ENCODE data around the gene BEND7.
"Not testable (repeated sequence)": the region's sequence is repeated elsewhere in the genome, so short reads cannot be mapped to it uniquely, and the experiment has no call there.

Gene BEND7, protein sequence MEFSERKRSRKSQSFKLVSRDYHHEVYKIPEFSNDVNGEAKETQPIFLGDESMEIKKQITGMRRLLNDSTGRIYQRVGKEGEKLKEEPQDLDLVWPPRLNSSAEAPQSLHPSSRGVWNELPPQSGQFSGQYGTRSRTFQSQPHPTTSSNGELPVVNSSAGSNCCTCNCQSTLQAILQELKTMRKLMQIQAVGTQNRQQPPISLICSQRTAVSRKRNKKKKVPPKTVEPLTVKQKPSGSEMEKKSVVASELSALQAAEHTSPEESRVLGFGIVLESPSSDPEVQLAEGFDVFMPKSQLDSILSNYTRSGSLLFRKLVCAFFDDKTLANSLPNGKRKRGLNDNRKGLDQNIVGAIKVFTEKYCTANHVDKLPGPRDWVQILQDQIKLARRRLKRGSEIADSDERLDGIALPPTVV

DNA sequence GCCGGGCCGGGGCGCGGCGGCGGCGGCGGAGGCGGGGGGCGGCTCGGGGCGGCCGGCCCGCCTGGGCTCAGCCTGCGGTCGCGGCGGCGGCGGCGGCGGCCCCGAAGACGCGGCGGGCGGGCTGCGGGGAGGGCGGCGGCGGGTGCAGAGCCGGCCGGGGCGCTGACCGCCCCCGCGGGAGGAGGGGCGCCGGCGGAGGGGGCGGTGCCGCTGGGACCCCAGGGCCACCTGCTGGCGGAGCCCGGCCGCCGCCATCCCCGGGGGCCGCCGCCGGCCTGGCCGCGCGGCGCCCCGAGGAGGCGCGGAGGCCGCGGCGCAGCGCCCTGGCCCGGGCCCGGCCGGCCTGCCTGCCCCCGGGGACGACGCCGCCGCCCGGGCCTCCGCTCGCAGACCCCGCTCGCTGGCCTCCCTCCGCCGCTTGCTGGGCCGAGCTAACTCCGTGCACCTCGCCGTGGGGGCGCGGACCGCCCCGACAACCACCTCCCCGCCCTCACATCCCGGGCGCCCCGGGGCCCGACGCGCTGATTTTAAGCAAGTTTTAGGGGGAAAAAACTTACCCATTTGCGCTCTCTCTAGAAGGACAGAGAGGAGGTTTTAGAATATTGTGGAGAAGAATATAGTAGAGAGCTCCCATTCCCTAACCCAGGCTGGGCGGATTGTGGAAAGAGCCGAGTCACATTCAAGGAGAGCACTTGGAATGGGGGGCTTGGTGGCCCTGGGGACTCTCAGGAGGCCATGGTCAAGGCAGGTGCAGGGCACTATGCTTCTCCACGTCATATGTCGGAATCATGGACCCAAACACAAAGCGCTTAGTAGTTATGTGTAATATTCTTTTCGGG lies at the start of gene BEND7:
TSS of gene BEND7 (minus strand) at position 140 of the 839 bp plus-strand sequence. CDS start 481 bp downstream, outside the sequence.
- DNase-seq: no peak

DNA sequence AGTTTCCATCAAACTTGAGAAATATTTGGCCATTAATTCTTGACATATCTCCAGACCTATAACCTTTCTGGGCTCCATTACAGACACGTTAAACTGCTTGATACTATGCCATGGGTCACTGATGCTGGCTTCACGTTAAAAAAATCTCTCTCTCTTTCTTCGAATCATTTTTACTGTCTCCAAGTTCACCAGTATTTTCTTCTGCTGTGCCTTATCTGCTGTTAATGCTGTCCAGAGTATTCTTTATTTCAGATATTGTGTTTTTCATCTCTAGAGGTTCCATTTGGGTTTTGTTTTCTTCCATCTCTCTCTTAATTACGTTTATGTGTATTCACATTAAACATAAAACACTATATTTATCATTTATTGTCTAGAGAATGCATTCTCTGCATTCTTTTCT lies 45.1 kb upstream of the BEND7 start:
- no peak for DNase-seq

DNA sequence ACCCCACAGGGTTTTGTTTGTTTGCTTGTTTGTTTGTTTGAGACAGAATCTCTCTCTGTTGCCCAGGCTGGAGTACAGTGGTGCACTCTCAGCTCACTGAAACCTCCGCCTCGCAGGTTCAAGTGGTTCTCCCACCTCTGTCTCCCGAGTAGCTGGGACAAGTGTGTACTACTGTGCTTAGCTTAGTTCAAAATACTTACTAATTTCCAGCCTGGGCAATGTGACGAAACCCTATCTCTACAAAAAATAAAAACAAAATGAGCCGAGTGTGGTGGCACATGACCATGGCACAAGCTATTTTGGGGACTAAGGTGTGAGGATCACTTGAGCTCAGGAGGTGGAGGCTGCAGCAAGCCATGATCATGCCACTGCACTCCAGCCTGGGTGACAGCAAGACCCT lies 42.7 kb upstream of the BEND7 start:
- no peak for DNase-seq

DNA sequence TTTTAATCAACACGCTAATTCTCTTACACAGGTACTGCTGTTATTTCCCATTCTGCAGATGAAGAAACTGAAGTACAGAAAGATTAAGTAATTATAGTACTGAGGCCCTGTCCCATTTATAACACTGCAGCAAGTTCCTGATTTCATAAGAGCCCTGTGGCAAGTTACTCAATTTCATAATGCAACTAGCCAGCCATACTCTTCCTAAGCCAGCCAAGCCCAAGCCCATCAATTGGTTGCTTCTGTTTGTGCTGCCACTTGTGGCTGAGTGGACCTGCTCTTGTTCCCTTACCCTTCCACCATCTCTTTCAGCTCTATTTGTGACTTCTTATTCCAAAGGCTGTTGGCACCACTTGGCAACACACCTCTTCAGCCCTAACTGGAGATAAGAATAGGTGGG lies 38.2 kb upstream of the BEND7 start:
- no peak for DNase-seq

DNA sequence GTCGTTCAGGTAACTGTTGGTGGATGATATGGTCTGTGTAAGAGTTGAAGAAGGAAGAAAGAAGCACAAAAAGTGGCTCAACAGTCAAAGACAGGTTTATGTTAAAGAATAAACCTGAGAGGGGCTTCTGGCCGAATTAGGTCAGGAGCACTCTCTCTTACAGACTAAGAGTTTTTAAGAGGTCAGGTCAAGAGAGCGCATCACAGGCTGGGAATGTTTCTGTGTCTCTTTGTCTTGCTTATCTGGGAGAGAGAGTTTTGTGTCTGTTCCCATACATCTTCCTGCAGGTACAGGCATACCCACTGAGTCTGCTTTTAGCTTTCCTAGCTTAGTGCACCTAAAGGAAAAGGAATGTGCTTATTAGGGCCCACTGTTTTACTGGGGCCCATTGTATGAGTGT lies 35.8 kb upstream of the BEND7 start:
- no peak for DNase-seq

DNA sequence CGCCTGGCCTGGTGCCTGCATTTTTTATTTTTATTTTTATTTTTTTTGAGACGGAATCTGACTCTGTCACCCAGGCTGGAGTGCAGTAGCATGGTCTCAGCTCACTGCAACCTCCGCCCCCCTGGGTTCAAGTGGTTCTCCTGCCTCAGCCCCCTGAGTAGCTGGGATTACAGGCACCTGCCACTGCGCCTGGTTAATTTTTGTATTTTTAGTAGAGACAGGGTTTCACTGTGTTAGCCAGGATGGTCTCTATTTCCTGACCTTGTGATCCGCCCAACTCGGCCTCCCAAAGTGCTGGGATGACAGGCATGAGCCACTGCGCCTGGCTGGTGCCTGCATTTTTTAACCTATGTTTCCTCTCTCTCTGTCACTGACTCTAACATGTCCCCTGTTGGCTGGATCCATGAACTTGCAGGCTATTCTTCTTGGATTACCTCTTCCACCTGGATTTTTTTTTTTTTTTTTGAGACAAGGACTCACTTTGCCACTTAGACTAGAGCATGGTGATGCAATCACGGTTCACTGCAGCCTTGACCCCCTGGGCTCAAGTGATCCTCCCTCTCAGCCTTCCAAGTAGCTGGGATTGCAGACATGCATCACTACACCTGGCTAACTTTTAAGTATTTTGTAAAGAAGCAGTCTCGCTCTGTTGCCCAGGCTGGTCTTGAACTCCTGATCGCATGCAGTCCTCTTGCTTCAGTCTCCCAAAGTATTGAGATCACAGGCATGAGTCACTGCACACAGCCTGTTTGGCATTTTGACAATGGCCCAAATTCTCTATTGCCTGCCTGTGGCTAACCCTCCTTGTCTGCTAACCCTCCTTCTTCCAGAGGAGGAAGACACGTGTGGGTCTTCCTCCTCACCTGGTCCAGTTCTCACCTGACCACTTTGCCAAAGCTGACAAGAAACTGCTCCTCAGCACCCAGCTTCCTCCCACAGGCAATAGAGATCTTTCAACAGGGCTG lies 34.9 kb upstream of the BEND7 start:
- no peak for DNase-seq

DNA sequence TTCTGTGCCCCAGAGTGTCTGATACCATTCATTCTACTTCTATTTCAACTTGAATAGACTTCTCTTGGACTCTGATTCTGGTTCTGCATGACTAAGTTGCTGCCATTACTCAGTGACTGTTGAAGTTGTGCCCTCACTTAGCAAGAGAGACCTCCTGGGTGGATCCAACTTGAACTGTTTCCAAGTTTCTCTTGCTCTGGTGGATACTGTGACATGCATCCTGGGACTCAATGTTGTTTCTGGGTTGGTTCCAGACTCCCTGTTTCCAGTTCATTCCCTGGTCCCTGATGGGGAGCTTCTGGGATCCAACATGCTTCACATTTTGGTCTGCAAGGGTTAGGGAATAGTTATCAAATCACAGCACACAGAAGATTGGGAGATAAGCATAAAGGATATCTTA lies 31.8 kb upstream of the BEND7 start:
- no peak for DNase-seq

DNA sequence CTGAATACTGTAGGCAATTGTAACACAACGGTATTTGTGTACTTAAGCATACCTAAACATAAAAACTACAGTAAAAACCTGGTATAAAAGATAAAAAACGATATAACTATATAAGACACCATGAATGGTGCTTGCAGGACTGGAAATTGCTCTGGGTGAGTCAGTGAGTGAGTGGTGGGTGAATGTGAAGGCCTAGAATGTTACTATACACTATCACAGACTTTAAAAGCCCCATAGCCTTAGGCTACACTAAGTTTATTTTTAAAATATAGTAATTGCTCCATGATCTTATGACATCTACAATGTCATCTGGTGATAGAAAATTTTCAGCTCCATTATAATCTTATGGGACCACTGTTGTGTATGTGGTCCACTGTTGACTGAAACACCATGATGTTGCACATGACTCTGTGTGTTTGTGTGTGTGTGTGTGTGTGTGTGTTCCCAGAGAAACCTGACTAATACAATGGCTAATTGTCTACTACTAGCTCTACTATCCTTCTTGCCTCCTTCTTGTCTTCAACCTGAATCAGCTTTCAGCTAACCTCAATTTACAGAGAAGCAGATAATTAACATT lies 30.4 kb upstream of the BEND7 start:
- DNase-seq: no peak

DNA sequence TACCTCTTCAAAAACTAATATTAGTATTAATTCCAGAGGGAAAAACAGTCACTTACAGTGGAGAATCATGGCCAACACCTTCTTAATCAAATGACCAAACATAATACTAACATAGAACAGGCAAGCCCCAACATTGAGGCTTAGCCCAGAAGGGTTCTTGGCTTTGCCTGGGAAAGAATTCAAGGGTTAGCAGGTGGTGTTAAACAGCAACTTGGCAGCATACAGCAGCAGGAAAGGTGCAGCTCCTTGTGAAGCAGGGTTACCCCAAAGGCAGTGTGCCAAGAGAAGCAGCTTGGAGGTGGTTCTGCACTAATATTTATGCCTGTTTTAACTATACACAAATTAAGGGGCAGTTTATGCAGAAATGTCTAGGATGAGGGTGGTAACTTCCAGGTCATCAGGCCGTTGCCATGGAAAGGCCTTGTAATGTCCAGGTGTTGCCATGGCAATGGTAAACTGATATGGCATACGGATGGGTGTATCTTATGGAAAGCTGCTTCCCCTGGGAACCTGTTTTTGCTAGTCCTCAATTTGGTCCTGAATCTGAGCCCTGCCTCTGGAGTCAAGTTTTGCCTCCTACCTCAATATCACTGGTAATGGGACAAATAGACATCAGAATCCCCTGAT lies 27.2 kb upstream of the BEND7 start:
- no peak for DNase-seq

DNA sequence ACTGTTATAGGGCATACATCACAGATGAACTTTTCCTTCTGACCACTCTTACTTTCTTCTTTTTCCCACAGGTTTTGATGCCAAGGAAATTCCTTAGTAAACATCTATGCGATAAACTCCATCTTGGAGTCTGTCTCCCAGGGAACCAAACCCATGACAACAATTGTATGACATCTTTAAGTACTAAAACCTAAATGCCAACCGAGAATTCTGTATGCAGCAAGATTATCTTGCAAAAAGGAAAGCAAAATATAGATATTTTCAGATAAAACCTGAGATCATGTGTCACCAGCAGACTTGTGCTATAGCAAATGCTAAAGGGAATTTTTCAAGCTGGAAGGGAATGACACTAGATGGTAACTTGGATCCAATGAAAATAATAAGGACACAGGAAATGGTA lies 22.0 kb upstream of the BEND7 start:
- DNase-seq: no peak

DNA sequence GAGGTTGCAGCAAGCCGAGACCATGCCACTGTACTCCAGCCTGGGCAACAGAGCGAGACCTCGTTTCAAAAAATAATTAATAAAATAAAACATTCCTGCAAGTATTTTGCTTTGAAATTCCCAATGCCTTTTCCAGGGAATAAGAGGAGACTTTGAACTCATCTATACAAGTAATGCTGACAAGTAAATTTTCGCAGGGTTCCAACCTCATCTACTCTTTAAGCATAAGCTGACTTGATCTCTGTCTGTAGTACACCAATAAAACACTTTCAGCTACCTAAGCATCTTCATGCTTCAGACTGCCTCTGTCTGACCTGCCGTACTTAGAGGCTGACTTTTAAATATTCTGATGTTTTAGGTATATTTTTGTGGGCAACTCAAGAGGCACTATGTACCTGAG lies 13.7 kb upstream of the BEND7 start:
- DNase-seq: no peak

DNA sequence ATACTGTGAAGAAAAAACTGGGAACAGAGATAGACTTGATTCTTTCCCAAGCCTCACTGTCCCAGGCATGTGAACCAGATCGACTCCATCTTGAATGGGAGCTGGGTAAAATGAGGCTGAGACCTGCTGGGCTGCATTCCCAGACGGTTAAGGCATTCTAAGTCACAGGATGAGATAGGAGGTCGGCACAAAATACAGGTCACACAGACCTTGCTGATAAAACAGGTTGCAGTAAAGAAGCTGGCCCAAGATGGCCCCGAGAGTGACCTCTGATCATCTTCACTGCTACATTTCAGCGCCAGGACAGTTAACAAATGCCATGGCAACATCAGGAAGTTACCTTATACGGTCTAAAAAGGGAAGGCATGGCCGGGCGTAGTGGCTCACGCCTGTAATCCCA lies 9.2 kb upstream of the BEND7 start:
- not testable (repeated sequence) for DNase-seq

DNA sequence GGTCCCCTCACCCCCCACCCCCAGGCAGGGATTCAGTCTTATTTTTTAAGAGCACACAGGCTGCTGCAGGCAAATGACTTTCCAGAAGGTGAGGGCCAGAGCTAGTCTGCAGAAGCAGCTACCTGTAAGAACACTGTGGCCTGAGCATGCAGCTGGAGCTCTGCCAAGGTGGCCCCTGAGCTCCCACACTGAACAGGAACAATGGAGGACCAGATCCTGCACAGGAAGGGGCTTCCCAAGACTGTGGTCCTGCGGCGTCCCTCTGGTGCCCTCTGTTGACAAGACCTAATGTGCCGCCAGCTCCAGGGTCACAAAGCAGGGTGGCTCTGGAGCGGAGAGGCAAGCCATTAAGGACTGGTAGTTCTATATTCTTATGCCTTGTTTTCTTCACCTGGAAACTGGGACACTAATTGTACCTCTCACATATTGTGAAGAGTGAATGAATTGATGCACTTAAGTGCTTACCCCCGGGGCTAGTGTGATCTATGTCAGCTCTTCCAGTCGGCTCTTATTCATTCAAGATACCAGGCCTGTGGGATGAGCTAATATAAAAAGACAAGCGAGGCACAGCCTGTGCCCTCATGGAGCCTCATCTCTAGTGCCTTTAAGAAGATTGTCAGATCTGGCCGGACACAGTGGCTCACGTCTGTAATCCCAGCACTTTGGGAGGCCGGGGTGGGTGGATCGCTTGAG lies 8.0 kb upstream of the BEND7 start:
- no peak for DNase-seq

DNA sequence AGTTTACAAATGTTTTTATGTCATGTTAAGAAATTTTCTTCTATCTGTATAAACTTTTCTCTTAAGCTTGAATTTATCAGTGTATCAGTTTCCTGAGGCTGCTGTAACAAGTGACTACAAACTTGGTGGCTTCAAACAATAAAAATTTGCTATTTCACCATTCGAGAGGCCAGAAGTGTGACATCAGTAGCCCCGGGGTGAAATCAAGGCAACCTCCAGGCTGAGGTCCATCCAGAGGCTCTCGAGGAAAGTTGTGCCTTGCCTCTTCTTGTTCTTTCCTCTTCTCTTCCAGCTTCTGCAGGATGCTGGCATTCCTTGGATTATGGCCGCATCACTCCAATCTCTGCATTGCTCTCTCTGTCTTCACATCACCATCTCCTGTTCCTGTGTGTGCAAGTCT lies 6.5 kb upstream of the BEND7 start:
- no peak for DNase-seq

DNA sequence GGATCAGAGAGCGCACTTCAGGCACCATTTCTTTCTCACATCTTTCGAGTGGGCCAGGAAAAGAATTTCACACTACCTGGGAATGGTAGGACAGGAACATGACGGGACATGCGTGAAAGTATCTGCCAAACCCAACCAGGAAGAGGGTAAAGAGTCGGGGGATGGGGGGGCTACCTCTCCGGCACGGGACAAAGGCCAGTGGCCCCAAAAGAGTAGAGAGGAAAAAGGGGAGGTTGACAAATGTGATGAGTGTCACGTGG lies 830 bp upstream of the BEND7 start:
- no peak for DNase-seq

DNA sequence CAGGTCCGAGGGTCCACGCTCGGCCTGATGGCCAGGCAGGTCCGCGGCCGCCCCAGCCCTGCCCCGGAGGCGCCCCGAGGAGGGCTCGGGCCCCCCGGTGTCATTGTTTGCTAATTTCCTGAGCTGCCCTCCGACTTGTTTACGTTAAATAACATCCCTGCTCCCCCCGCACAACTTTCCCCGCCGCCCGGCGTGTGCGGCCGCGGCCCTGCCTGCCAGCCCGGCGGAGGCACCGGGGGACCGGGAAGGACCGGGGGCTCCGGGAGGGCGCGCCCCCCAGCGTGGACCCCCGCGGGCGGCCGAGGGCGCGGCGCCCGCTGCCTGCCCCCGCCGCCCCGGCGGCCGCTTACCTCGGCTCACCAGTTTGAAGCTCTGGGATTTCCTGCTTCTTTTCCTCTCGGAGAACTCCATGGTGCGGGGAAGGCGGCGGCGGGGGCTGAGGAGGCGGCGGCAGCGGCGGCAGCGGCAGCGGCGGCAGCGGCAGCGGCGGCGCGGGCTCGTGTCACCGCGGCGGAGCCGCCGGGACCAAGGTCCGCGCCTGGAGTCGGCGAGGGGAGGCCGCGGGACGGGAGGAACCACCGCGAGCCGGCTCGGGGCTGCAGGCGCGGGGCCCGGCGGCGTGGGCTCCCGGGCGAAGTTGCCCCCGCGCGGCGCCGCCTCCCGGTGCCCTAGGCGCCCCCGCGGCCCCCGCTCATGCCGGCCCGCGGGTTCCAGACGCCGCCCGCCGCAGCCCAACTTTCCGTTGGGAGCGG lies 515 bp downstream of the BEND7 start:
- DNase-seq: no peak

DNA sequence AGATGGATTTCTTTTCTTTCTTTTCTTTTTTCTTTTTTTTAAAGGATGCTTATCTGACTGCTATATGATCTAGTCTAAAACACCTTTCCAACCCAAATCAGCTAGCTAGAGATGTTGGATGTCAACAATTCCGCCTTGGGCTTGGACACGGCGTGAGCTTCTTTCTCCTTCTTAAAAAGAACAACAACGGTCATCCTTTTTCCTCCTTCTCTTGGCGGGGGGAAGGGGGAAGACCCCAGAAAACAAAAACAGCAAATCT lies 1.0 kb downstream of the BEND7 start:
- DNase-seq: no peak

DNA sequence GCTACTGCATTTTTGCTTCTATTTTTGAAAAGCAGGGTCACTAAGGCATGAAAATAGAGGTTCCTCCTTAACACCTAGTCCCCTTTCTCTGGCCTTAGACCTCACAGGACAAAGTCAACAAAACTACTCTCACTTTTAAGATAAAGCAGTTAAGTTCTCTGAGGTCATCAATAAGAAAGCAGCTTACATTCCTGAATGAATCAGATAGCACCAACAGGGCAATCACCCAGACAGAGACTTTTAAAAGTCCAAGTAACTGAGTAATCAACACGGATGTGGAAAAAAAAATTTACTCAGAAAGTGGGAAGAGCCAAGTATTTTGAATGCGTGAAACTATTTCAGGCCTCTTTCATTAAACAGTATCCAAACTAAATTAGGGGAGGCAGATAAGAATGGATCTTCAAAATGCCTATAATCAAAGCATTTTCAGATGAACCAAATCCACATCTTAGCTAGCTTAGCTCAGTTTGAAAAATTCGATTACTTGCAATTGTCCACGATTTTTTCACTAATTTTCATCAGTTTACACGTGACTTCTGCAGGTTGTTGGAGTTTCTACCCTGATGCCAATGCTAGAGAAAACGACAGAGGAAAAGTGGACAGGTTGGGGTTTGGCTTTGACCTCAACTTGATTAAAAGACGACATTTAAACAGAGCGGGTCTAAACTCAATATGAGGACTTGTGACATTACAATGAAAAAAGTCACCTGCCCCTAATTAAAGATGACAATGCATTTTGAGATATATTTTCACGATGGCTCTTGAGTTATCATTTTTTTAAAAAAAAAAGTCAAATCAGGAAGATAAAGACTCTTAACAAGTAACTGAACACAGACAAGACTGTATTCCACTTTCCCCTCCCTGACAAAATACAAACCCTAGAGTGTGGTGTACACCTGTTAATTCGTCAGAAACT lies 1.6 kb downstream of the BEND7 start:
- DNase-seq: no peak

DNA sequence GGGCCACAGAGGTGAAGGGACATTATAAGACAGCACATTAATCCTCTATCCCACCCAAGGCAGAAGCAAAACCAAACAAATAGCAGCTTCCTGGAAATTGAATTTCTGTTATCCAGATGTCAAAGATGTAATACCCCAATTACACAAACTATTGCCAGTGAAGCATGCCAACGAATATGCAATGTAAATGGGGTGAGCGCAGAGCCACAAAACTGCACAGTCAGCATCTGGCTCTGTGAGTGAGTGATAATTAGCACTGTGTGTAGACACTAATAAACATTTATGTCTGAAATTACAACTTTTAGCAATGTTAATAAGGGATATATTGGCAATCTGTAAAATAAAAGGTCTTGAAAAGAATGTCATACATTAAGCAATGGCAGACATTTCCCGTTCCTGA lies 3.2 kb downstream of the BEND7 start:
- no peak for DNase-seq

DNA sequence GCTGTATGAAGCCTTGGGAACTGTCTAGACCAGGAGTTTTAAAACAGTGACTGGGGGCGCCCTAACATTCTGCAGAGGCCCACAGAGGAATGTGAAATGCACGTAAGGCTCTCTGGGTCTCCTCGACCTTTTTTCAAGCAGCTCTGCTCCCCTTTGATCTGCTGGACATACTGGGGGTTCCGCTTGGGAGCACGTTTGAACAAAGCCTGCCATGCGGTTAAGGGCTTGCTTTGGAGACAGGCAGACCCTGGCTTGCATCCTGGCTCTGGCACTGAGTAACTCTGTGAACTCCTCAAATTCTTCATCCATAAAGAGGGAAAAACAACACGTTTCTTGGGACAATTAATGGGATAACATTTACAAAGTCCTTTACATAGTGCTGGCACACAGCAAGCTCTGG lies 7.8 kb downstream of the BEND7 start:
- DNase-seq: no peak
